Osteoblast (primary cell): ENCODE data around the gene RETREG3. TPM values are rescaled to one million over a fixed set of nuclear protein-coding genes. Genes with fewer than 3 reads are reported as not detected.
"Not testable (repeated sequence)": the region's sequence is repeated elsewhere in the genome, so short reads cannot be mapped to it uniquely, and the experiment has no call there.

Experiments used
- DNase-seq: peaks from one replicate; pipeline ENCODE4 v3.0.0; 2011; ENCODE audit warnings: low spot score, mixed read lengths; ENCODE audit not compliant: insufficient read length; ENCODE audit errors: missing footprints
- H2AFZ ChIP-seq: 2 replicates; pipeline ENCODE4 v1.6.0; 2011; ENCODE audit warnings: mild to moderate bottlenecking, low read length
- H3K27ac ChIP-seq: 2 replicates; pipeline ENCODE4 v1.5.1; 2011; ENCODE audit warnings: mild to moderate bottlenecking, low read depth, low read length, moderate library complexity
- H3K27me3 ChIP-seq: 2 replicates; pipeline ENCODE4 v1.6.0; 2012; ENCODE audit warnings: mild to moderate bottlenecking, control low read depth, inconsistent platforms, low read length, moderate library complexity; ENCODE audit not compliant: insufficient read depth
- H3K36me3 ChIP-seq: 2 replicates; pipeline ENCODE4 v1.5.1; 2011; ENCODE audit warnings: mild to moderate bottlenecking, low read length, control low read depth, moderate library complexity; ENCODE audit not compliant: insufficient read depth
- H3K4me1 ChIP-seq: 2 replicates; pipeline ENCODE4 v1.5.1; 2011; ENCODE audit warnings: mild to moderate bottlenecking, low read length, control low read depth, moderate library complexity; ENCODE audit not compliant: insufficient read depth
- H3K4me2 ChIP-seq: 2 replicates; pipeline ENCODE4 v1.6.0; 2011; ENCODE audit warnings: mild to moderate bottlenecking, low read length; ENCODE audit not compliant: insufficient read depth
- H3K4me3 ChIP-seq: fragments of 200-600 bp; sonication (generic); 3 replicates; pipeline ENCODE4 v1.5.1; 2012; ENCODE audit warnings: mild to moderate bottlenecking, low read length, inconsistent platforms; ENCODE audit not compliant: insufficient read depth
- H3K79me2 ChIP-seq: 2 replicates; pipeline ENCODE4 v1.6.0; 2012; ENCODE audit warnings: mild to moderate bottlenecking, low read length, control low read depth, inconsistent platforms; ENCODE audit not compliant: insufficient read depth
- H3K9me3 ChIP-seq: 2 replicates; pipeline ENCODE4 v1.5.1; 2011; ENCODE audit warnings: low read depth, low read length, control low read depth
- H4K20me1 ChIP-seq: 2 replicates; pipeline ENCODE4 v1.6.0; 2012; ENCODE audit warnings: mild to moderate bottlenecking, low read length, control low read depth; ENCODE audit not compliant: insufficient read depth
- total RNA-seq: library from RNA; depleted of rRNA; stranded (reverse); fragments of >200 nt; gene quantifications from 2 replicates; pipeline ENCODE4 v1.2.3, GENCODE V29; 2012
- TF ChIP-seq, protein P1 (sequence below): IDR thresholded peaks from 2 replicates; pipeline ENCODE4 v1.5.1; 2011; ENCODE audit warnings: mild to moderate bottlenecking, low read depth, low read length, moderate library complexity; ENCODE audit errors: extremely low read depth

The RETREG3 gene
- total RNA-seq, 1 donor: 90.1 TPM

DNA sequence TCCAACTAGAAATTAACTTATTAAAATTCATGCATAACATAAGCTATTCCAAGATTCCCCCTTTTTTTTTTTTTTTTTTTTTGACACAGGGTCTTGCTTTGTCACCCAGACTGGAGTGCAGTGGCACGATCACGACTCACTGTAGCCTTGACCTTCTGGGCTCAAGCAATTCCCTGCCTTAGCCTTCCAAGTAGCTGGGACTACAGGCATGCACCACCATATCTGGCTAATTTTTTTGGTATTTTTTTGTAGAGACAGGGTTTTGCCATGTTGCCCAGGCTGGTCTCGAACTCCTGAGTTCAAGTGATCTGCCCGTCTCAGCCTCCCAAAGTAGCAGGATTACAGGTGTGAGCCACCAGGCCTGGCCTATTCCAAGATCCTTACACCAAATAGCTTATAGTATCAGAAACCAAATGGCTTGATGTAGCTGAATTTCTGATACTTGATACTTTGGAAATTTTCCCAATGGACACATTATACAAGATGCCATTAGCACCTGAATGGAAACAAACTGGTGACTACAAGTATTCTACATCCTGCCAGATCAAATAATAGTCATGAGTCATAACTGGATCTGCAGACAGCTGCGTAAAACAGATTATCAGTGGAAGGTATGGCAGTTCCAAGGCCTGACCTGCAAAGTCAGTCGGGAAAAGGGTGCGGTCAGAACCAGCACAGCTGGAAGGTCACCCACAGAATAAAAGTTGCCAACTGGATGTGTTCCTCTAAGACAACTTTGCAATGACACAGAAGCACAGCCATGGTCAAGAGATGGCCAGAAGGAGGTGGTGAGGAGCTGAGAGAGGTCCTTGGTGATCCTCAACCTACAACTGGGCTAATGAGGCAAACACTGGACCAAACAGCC is 14.8 kb upstream of the RETREG3 start:
- Histone ChIP-seq H3K36me3 (no peaks in the 10 kb centered on the region), H3K4me3 (no peak overlapping the region), H3K9me3 (no peaks in the 10 kb centered on the region), H3K4me1 (no peaks in the 10 kb centered on the region), H3K79me2 (no peaks in the 10 kb centered on the region), H2AFZ (no peak overlapping the region), H4K20me1 (no peaks in the 10 kb centered on the region), H3K4me2 (no peak overlapping the region), H3K27ac (no peak overlapping the region), H3K27me3 (no peaks in the 10 kb centered on the region)
- DNase-seq: no peak
- TF ChIP-seq, protein P1, sequence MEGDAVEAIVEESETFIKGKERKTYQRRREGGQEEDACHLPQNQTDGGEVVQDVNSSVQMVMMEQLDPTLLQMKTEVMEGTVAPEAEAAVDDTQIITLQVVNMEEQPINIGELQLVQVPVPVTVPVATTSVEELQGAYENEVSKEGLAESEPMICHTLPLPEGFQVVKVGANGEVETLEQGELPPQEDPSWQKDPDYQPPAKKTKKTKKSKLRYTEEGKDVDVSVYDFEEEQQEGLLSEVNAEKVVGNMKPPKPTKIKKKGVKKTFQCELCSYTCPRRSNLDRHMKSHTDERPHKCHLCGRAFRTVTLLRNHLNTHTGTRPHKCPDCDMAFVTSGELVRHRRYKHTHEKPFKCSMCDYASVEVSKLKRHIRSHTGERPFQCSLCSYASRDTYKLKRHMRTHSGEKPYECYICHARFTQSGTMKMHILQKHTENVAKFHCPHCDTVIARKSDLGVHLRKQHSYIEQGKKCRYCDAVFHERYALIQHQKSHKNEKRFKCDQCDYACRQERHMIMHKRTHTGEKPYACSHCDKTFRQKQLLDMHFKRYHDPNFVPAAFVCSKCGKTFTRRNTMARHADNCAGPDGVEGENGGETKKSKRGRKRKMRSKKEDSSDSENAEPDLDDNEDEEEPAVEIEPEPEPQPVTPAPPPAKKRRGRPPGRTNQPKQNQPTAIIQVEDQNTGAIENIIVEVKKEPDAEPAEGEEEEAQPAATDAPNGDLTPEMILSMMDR: no peak

DNA sequence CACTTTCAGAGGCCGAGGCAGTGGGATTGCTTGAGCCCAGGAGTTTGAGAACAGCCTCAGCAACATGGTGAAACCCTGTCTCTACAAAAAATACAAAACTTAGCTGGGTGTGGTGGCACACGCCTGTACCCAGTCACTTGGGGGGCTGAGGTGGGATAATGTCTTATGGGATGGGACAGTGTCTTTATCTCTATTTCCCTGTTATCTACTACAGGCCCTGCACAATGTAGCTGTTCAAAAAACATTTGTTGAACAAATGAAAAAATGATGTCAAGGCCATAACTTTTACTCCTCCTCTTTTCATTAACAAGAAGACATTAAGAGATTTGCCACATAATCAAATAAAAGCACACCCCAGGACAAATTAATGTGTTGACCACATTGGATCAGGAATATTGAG is 14.1 kb upstream of the RETREG3 start:
- no peak for DNase-seq
- TF ChIP-seq, protein P1: no peak

DNA sequence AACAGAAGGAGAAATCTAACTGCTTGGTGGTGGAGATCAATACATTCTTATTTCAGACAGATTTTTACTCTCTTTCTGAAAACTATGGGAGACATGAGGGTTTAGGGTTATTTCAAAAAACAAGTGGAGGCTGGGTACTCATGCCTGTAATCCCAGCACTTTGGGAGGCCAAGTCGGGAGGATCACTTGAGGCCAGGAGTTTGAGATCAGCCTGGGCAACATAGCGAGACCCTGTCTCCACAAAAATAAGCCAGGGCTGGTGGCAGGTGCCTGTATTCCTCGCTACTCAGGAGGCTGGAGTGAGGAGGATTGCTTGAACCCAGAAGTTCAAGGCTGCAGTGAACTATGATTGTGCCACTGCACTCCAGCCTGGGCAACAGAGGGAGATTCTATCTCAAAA is 12.8 kb upstream of the RETREG3 start:
- H3K27me3 ChIP-seq, H2AFZ ChIP-seq, H3K4me2 ChIP-seq, H4K20me1 ChIP-seq, H3K4me1 ChIP-seq, H3K27ac ChIP-seq, H3K4me3 ChIP-seq, H3K9me3 ChIP-seq, H3K79me2 ChIP-seq, H3K36me3 ChIP-seq: not testable (repeated sequence)
- DNase-seq: peak; percentile 26

More for the DNA sequence above, 14.1 kb upstream of the RETREG3 start:
- Histone ChIP-seq H3K27me3 (no peaks in the 10 kb centered on the region), H3K27ac (no peak overlapping the region), H3K4me1 (no peaks in the 10 kb centered on the region), H3K4me2 (no peak overlapping the region), H3K36me3 (no peaks in the 10 kb centered on the region), H4K20me1 (no peaks in the 10 kb centered on the region), H3K79me2 (no peaks in the 10 kb centered on the region), H3K4me3 (no peak overlapping the region), H3K9me3 (no peaks in the 10 kb centered on the region), H2AFZ (no peak overlapping the region)

DNA sequence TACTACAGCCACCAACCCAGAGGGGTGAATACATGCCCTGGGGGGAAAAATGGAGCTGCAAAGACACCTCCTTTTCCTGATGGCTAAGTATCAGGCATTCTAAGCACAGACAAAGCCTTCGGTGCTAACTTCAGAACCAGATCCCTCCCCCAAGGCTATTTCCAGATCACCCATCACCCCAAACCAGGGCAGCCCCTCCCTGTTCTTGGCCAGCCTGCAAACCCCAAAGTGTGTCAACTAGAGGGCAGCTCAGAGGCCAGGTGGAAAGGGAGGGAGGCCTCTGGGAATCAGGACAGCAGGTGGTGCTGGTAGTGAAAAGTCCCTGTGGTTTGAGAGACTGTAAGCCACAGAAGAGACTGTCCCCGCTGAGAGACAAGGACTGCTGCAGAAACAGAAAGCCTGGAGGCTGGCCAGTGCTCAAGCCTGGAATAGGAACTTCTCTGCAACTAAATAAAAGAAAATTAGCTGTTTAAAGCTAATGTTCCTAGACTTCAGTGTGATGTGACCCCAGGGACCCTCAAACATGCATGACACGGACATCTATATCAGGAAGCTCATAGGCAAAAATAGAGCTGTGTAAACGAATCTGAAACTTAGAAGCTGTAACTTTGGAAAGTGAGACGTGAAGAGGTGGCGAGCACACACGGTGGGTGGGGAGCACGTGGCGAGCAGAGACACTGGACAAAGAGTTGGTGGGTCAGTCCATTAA is 9.4 kb upstream of the RETREG3 start:
- DNase-seq: no peak
- Histone ChIP-seq H3K36me3 (peaks cover 22% of the 10 kb centered on the region), H4K20me1 (no peaks in the 10 kb centered on the region), H3K4me2 (no peak overlapping the region), H3K27me3 (no peaks in the 10 kb centered on the region), H3K79me2 (no peaks in the 10 kb centered on the region), H3K27ac (no peak overlapping the region), H3K9me3 (no peaks in the 10 kb centered on the region), H2AFZ (no peak overlapping the region), H3K4me3 (no peak overlapping the region), H3K4me1 (no peaks in the 10 kb centered on the region)
- TF ChIP-seq, protein P1: no peak
